Spleen (tissue), 11 donors: ENCODE measurements around the gene TTC39B. TPM values are rescaled to one million over a fixed set of nuclear protein-coding genes. Genes with fewer than 3 reads are reported as not detected.

ENCODE experiments used
- DNase-seq: peaks from one replicate; pipeline ENCODE4 v3.0.0-alpha.2; 2020
- H3K27ac ChIP-seq, 8 donors: fragments of 200-600 bp; sonication (generic) in 7 of 8; 1 replicate in 4 of 8; 2 replicates in 4 of 8; pipeline versions ENCODE4 v1.5.0 to v1.8.0; 2016 to 2021; ENCODE audit warnings: inconsistent platforms in 4 of 8, mild to moderate bottlenecking in 4 of 8, moderate library complexity in 1 of 8
- H3K27me3 ChIP-seq, 7 donors: fragments of 200-600 bp; sonication (generic) in 6 of 7; replicated peaks in 1 of 7; 1 replicate in 4 of 7; 2 replicates in 3 of 7; pipeline versions ENCODE4 v1.5.0 to v1.8.0; 2016 to 2021; ENCODE audit warnings: inconsistent platforms in 3 of 7, mild to moderate bottlenecking in 1 of 7
- H3K36me3 ChIP-seq, 6 donors: fragments of 200-600 bp; sonication (generic) in 5 of 6; 1 replicate in 4 of 6; 2 replicates in 2 of 6; pipeline versions ENCODE4 v1.5.0 to v1.8.0; 2016 to 2021; ENCODE audit warnings: inconsistent platforms in 2 of 6
- H3K4me1 ChIP-seq, 6 donors: fragments of 200-600 bp; sonication (generic) in 5 of 6; 1 replicate in 3 of 6; 2 replicates in 3 of 6; pipeline versions ENCODE4 v1.5.0 to v1.8.0; 2016 to 2021; ENCODE audit warnings: inconsistent platforms in 3 of 6
- H3K4me3 ChIP-seq, 8 donors: fragments of 200-600 bp; sonication (generic) in 7 of 8; 1 replicate in 4 of 8; 2 replicates in 4 of 8; pipeline versions ENCODE4 v1.5.0 to v1.8.0; 2016 to 2021; ENCODE audit warnings: inconsistent platforms in 4 of 8, mild to moderate bottlenecking in 4 of 8, moderate library complexity in 2 of 8
- H3K9me3 ChIP-seq, 8 donors: fragments of 200-600 bp; sonication (generic) in 7 of 8; 1 replicate in 4 of 8; 2 replicates in 4 of 8; pipeline versions ENCODE4 v1.5.0 to v1.8.0; 2016 to 2021; ENCODE audit warnings: inconsistent platforms in 4 of 8
- CTCF ChIP-seq, 11 experiments: fragments of 200-600 bp in 7 of 11; fragments of 450-650 bp in 4 of 11; sonication (generic) in 4 of 11; IDR thresholded peaks in 8 of 11; conservative IDR thresholded peaks in 3 of 11; 1 replicate in 7 of 11; 2 replicates in 4 of 11; pipeline versions ENCODE4 v1.4.0 to v1.8.0; 2016 to 2021; ENCODE audit warnings: antibody characterized with exemption in 11 of 11, inconsistent platforms in 4 of 11, mild to moderate bottlenecking in 1 of 11
- POLR2A ChIP-seq, 3 donors: fragments of 450-650 bp; IDR thresholded peaks; one replicate each; pipeline ENCODE4 v1.5.1; 2017; ENCODE audit warnings: antibody characterized with exemption in 3 of 3, mild to moderate bottlenecking in 1 of 3
- POLR2AphosphoS5 ChIP-seq, 3 donors: sonication (generic); formaldehyde crosslinking; IDR thresholded peaks; one replicate each; pipeline ENCODE4 v1.5.1; 2017; ENCODE audit warnings: antibody characterized with exemption in 3 of 3
- WGBS, 5 donors: extraction: QIAGEN DNeasy Blood & Tissue Kit in 3 of 5; methylation state at CpG; one replicate each; pipeline versions ENCODE4 v1.1.5 to v1.1.7; 2013 to 2018; 5-methylcytosine and 5-hydroxymethylcytosine counted together
- intact Hi-C: fragments of 100-400 bp; cut with DNase I; formaldehyde crosslinking; loops from one replicate; pipeline ENCODE4 v1.15.0; 2023; ENCODE audit warnings: low total_unique reads
- polyA plus RNA-seq, 3 donors: library from polyadenylated mRNA; stranded (reverse); fragments of 200-250 nt; gene quantifications; one replicate each; pipeline ENCODE4 v1.2.1, GENCODE V29; 2013
- total RNA-seq, 7 donors: library from RNA; depleted of rRNA in 3 of 7; stranded (reverse); fragments of >200 nt in 3 of 7; fragmentation: NEBNext Ultra II Directional in 4 of 7; extraction: Animal tissue kit (Norgen Biotek cat#: 25700) in 4 of 7; gene quantifications; one replicate each; pipeline versions ENCODE4 v1.1.0 to v1.2.1, GENCODE V29; 2016 to 2021
- donor health status: healthy with polysubstance abuse.
- donor health status: DM: no; HTN: no; CAD: no; lungs with moderate emphysema.
- donor health status: DM: no; HTN: no; CAD: no.
- donor health status: Bipolar disorder and iron deficiency.
- donor health status: healthy.
- donor health status: DM: no; HTN: no; CAD: no.
- donor health status: DM: yes; HTN: yes; CAD: no.

TTC39B gene
- total and polyA plus RNA-seq, 10 donors, result 4.8 to 24.1 (median 19.0) TPM

GRCh38 chr9:15182730-15183129 is 124.3 kb downstream of the TTC39B start:
- 62 to 75% (median 64%) methylated on average over 3 of the region's 3 CpGs for WGBS, 5 donors

GRCh38 chr9:15182101-15182551 is 124.9 kb downstream of the TTC39B start:
- no peaks in the 10 kb centered on the region for H3K4me1 ChIP-seq
- 82 to 94% (median 84%) methylated on average over 2 of the region's 2 CpGs for WGBS, 5 donors
- H3K36me3 ChIP-seq, result peaks cover 0 to 72% (median 34%) of the 10 kb centered on the region in 6 donors
- no peaks in the 10 kb centered on the region for H3K27me3 ChIP-seq
- no peak overlapping the region for H3K4me3 ChIP-seq
- DNase-seq, result no peak
- H3K9me3 ChIP-seq, result no peaks in the 10 kb centered on the region
- no peak overlapping the region for H3K27ac ChIP-seq
- intact Hi-C loops, result no loop called here
- no peak for TF ChIP-seq POLR2AphosphoS5 (IDR thresholded peaks at IDR 0.05)
- no peak for TF ChIP-seq CTCF (IDR thresholded peaks at IDR 0.05 in 8 of 11, conservative IDR thresholded peaks at IDR 0.05 in 3 of 11)
- TF ChIP-seq POLR2A (IDR thresholded peaks at IDR 0.05), result no peak

More at GRCh38 chr9:15182730-15183129, 124.3 kb downstream of the TTC39B start:
- Histone ChIP-seq H3K27me3 (no peaks in the 10 kb centered on the region), H3K4me1 (no peaks in the 10 kb centered on the region), H3K4me3 (no peak overlapping the region), H3K9me3 (no peaks in the 10 kb centered on the region), H3K27ac (no peak overlapping the region), H3K36me3 (peaks cover 0 to 73% (median 38%) of the 10 kb centered on the region in 6 donors)
- no peak for DNase-seq
- intact Hi-C loops, result no loop called here
- TF ChIP-seq CTCF (IDR thresholded peaks at IDR 0.05 in 8 of 11, conservative IDR thresholded peaks at IDR 0.05 in 3 of 11), result no peak

- whole genome bisulfite sequencing, 5 donors, result 75 to 92% (median 82%) methylated on average over 1 of the region's 1 CpG
- no peak for TF ChIP-seq POLR2A (IDR thresholded peaks at IDR 0.05)
- TF ChIP-seq CTCF (IDR thresholded peaks at IDR 0.05 in 8 of 11, conservative IDR thresholded peaks at IDR 0.05 in 3 of 11), result no peak
- TF ChIP-seq POLR2AphosphoS5 (IDR thresholded peaks at IDR 0.05), result no peak
- Histone ChIP-seq H3K4me3 (no peak overlapping the region), H3K36me3 (peaks cover 0 to 68% (median 24%) of the 10 kb centered on the region in 6 donors), H3K9me3 (no peaks in the 10 kb centered on the region), H3K27me3 (no peaks in the 10 kb centered on the region), H3K4me1 (no peaks in the 10 kb centered on the region), H3K27ac (no peak overlapping the region)
- no peak for DNase-seq
- intact Hi-C loops, result no loop called here
Observed at GRCh38 chr9:15180124-15180523, 126.9 kb downstream of the TTC39B start.

- no peak for DNase-seq
- Histone ChIP-seq H3K4me1 (no peaks in the 10 kb centered on the region), H3K27ac (no peak overlapping the region), H3K9me3 (no peaks in the 10 kb centered on the region), H3K27me3 (no peaks in the 10 kb centered on the region), H3K36me3 (peaks cover 0 to 73% (median 19%) of the 10 kb centered on the region in 6 donors), H3K4me3 (no peak overlapping the region)
- no peak for TF ChIP-seq POLR2A (IDR thresholded peaks at IDR 0.05)
- no peak for TF ChIP-seq CTCF (IDR thresholded peaks at IDR 0.05 in 8 of 11, conservative IDR thresholded peaks at IDR 0.05 in 3 of 11)
- WGBS, 5 donors, result 92 to 97% (median 92%) methylated on average over 3 of the region's 3 CpGs
- intact Hi-C loops, result no loop called here
Observed at GRCh38 chr9:15178631-15179030, 128.4 kb downstream of the TTC39B start.
